CD14-positive monocyte (primary cell): ENCODE results near the gene HPSE2. TPM values are rescaled to one million over a fixed set of nuclear protein-coding genes. Genes with fewer than 3 reads are reported as not detected.

Source experiments
- DNase-seq, 3 donors: peaks; one replicate each; pipeline ENCODE4 v3.0.0-alpha.2; 2011 to 2022
- H2AFZ ChIP-seq: 2 replicates; pipeline ENCODE4 v1.6.0; 2012; ENCODE audit warnings: mild to moderate bottlenecking, low read depth, low read length, inconsistent platforms; ENCODE audit not compliant: insufficient read depth, poor library complexity, severe bottlenecking
- H3K27ac ChIP-seq, 2 donors: 1 replicate in 1 of 2; 2 replicates in 1 of 2; pipeline ENCODE4 v1.5.1; 2012 to 2013; ENCODE audit warnings: low read length in 2 of 2, control low read depth in 1 of 2, inconsistent platforms in 1 of 2, low read depth in 1 of 2, mild to moderate bottlenecking in 1 of 2
- H3K27me3 ChIP-seq, 2 donors: one replicate each; pipeline versions ENCODE4 v1.6.0 to v1.6.1; 2011 to 2013; ENCODE audit warnings: low read length in 2 of 2; ENCODE audit not compliant: control insufficient read depth in 2 of 2, insufficient read depth in 2 of 2
- H3K36me3 ChIP-seq, 2 donors: replicated peaks in 1 of 2; 1 replicate in 1 of 2; 2 replicates in 1 of 2; pipeline versions ENCODE4 v1.5.1 to v1.6.1; 2012 to 2013; ENCODE audit warnings: low read length in 2 of 2, control low read depth in 1 of 2, inconsistent platforms in 1 of 2, mild to moderate bottlenecking in 1 of 2; ENCODE audit not compliant: insufficient read depth in 2 of 2, control insufficient read depth in 1 of 2
- H3K4me1 ChIP-seq, 2 donors: 1 replicate in 1 of 2; 2 replicates in 1 of 2; pipeline versions ENCODE4 v1.5.1 to v1.6.1; 2012 to 2013; ENCODE audit warnings: low read length in 2 of 2, control low read depth in 1 of 2, inconsistent platforms in 1 of 2, mild to moderate bottlenecking in 1 of 2, moderate library complexity in 1 of 2; ENCODE audit not compliant: insufficient read depth in 2 of 2, control insufficient read depth in 1 of 2
- H3K4me2 ChIP-seq: replicated peaks from 2 replicates; pipeline ENCODE3; 2012; ENCODE audit warnings: low read length, moderate library complexity, mild to moderate bottlenecking; ENCODE audit not compliant: poor library complexity, severe bottlenecking; ENCODE audit errors: extremely low read depth
- H3K4me3 ChIP-seq, 3 experiments: fragments of 200-600 bp in 1 of 3; sonication (generic) in 1 of 3; replicated peaks in 1 of 3; 1 replicate in 2 of 3; 2 replicates in 1 of 3; pipeline ENCODE4 v1.5.1; 2011 to 2013; ENCODE audit warnings: low read length in 3 of 3, mild to moderate bottlenecking in 3 of 3, control low read depth in 2 of 3, low read depth in 2 of 3, inconsistent platforms in 1 of 3, moderate library complexity in 1 of 3
- H3K79me2 ChIP-seq: 2 replicates; pipeline ENCODE4 v1.6.0; 2012; ENCODE audit warnings: mild to moderate bottlenecking, control low read depth, inconsistent platforms, low read length, moderate library complexity; ENCODE audit not compliant: insufficient read depth
- H3K9ac ChIP-seq: 2 replicates; pipeline ENCODE4 v1.6.0; 2017; ENCODE audit warnings: low read length, mild to moderate bottlenecking; ENCODE audit not compliant: insufficient read depth, poor library complexity, severe bottlenecking
- H3K9me3 ChIP-seq, 2 donors: replicated peaks in 1 of 2; 1 replicate in 1 of 2; 2 replicates in 1 of 2; pipeline versions ENCODE4 v1.5.1 to v1.6.1; 2012 to 2013; ENCODE audit warnings: low read length in 2 of 2, control low read depth in 1 of 2; ENCODE audit not compliant: control insufficient read depth in 1 of 2, insufficient read depth in 1 of 2
- H4K20me1 ChIP-seq: 2 replicates; pipeline ENCODE4 v1.6.0; 2012; ENCODE audit warnings: mild to moderate bottlenecking, low read length, control low read depth, moderate library complexity; ENCODE audit not compliant: insufficient read depth
- H3K27ac Mint-ChIP-seq, 7 donors: one replicate each; pipeline ENCODE4 v1.8.0; 2020; ENCODE audit warnings: mild to moderate bottlenecking in 7 of 7, mixed read lengths in 7 of 7, moderate library complexity in 6 of 7, inconsistent platforms in 2 of 7
- H3K27me3 Mint-ChIP-seq, 3 donors: one replicate each; pipeline ENCODE4 v1.8.0; 2021 to 2022; ENCODE audit warnings: low read depth in 3 of 3, mild to moderate bottlenecking in 3 of 3, mixed read lengths in 3 of 3, moderate library complexity in 3 of 3, inconsistent platforms in 1 of 3
- H3K36me3 Mint-ChIP-seq, 2 donors: one replicate each; pipeline ENCODE4 v1.8.0; 2020; ENCODE audit warnings: mixed read lengths in 2 of 2, inconsistent platforms in 1 of 2, mild to moderate bottlenecking in 1 of 2
- H3K4me1 Mint-ChIP-seq: one replicate; pipeline ENCODE4 v1.8.0; 2020; ENCODE audit warnings: mild to moderate bottlenecking, mixed read lengths
- H3K4me3 Mint-ChIP-seq, 2 donors: one replicate each; pipeline ENCODE4 v1.8.0; 2020; ENCODE audit warnings: mild to moderate bottlenecking in 2 of 2, mixed read lengths in 2 of 2, moderate library complexity in 1 of 2
- H3K9me3 Mint-ChIP-seq, 7 donors: one replicate each; pipeline ENCODE4 v1.8.0; 2020 to 2022; ENCODE audit warnings: mixed read lengths in 7 of 7, mild to moderate bottlenecking in 6 of 7, moderate library complexity in 6 of 7, inconsistent platforms in 2 of 7
- WGBS: methylation state at CpG from one replicate; pipeline ENCODE4 v1.1.5; 2013; ENCODE audit warnings: missing lambda C conversion rate; ENCODE audit not compliant: insufficient coverage; 5-methylcytosine and 5-hydroxymethylcytosine counted together
- intact Hi-C, 2 donors: fragments of 100-400 bp; cut with micrococcal nuclease; formaldehyde crosslinking; loops; one replicate each; pipeline versions ENCODE4 v1.15.0 to v1.15.1; 2023
- polyA plus RNA-seq, 3 donors: library from polyadenylated mRNA; depleted of rRNA in 1 of 3; unstranded in 2 of 3; stranded (reverse) in 1 of 3; fragments of 300-500 nt in 2 of 3; fragments of >200 nt in 1 of 3; fragmentation: Illumina TruSeq in 2 of 3; gene quantifications; 1 replicate in 2 of 3; 2 replicates in 1 of 3; pipeline ENCODE4 v1.2.3, GENCODE V29; 2012 to 2021
- TF ChIP-seq, protein P1 (sequence below): fragments of 200-600 bp; IDR thresholded peaks from one replicate; pipeline ENCODE4 v1.8.0; 2022; ENCODE audit warnings: antibody characterized with exemption, mild to moderate bottlenecking

The HPSE2 gene
- polyA plus RNA-seq, 3 donors, result not detected

DNA sequence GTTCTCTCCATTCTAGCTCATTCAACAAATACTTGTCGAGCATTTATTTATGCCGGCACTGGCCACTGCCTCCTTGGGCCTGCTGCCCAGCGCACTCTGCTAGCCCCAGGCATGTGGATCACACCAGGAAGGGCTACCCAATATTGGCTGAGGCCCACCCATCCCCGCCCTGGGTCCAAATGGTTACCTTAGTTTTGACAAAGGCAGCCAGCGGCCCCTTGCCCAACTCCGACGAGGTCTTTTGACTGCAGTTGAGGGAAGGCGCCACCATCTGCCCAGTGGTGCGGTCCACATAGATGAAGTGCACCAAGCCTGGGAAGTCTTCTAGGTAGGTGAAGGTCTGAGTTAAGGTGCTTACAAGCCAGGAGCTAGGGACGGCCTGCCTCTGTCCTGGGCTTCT, 813.5 kb downstream of the HPSE2 start:
- Mint-ChIP-seq H3K9me3 (no peaks in the 10 kb centered on the region), H3K36me3 (peaks cover 75 to 97% of the 10 kb centered on the region in 2 donors), H3K27me3 (no peaks in the 10 kb centered on the region), H3K27ac (peak overlapping the region in 2 of 7 donors; percentile 40 to 49), H3K4me1 (no peaks in the 10 kb centered on the region), H3K4me3 (no peak overlapping the region)
- Histone ChIP-seq H3K9ac (no peak overlapping the region), H2AFZ (no peak overlapping the region), H3K4me2 (no peak overlapping the region), H3K4me3 (no peak overlapping the region), H3K27ac (no peak overlapping the region), H3K9me3 (no peaks in the 10 kb centered on the region), H3K27me3 (no peaks in the 10 kb centered on the region), H3K36me3 (peaks cover 97 to 98% of the 10 kb centered on the region in 2 donors), H3K79me2 (no peaks in the 10 kb centered on the region), H4K20me1 (no peaks in the 10 kb centered on the region), H3K4me1 (no peaks in the 10 kb centered on the region)
- TF ChIP-seq, protein P1, sequence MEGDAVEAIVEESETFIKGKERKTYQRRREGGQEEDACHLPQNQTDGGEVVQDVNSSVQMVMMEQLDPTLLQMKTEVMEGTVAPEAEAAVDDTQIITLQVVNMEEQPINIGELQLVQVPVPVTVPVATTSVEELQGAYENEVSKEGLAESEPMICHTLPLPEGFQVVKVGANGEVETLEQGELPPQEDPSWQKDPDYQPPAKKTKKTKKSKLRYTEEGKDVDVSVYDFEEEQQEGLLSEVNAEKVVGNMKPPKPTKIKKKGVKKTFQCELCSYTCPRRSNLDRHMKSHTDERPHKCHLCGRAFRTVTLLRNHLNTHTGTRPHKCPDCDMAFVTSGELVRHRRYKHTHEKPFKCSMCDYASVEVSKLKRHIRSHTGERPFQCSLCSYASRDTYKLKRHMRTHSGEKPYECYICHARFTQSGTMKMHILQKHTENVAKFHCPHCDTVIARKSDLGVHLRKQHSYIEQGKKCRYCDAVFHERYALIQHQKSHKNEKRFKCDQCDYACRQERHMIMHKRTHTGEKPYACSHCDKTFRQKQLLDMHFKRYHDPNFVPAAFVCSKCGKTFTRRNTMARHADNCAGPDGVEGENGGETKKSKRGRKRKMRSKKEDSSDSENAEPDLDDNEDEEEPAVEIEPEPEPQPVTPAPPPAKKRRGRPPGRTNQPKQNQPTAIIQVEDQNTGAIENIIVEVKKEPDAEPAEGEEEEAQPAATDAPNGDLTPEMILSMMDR, result no peak
- 100% methylated on average over 6 of the region's 10 CpGs for WGBS
- intact Hi-C loops, result no loop called here
- DNase-seq, result no peak

DNA sequence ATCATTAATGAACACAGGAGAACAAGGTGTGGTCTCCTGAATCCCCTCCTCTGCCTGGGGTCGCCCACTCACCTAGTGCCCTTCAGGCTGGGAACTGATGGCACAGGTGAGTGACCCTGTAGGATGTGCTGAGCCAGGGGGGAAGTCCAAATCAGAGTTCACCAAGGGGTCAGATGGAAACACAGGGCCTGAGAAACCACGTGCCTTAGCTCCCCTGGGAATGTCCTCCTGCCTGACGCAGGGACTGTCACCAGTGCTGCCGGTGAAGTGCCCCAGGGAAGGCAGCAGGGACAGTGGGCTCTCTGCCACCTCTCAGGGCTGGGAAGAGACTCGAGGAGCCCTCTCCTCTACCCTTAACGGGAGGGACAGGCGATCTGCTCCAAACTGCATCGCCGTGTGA, 814.9 kb downstream of the HPSE2 start:
- no peaks in the 10 kb centered on the region for H3K9me3 Mint-ChIP-seq
- H3K27ac Mint-ChIP-seq, result no peak overlapping the region
- H3K36me3 Mint-ChIP-seq, result peaks cover 71 to 98% of the 10 kb centered on the region in 2 donors
- Histone ChIP-seq H3K27me3 (no peaks in the 10 kb centered on the region), H3K27ac (no peak overlapping the region), H3K4me1 (no peaks in the 10 kb centered on the region), H3K36me3 (peaks cover 89 to 95% of the 10 kb centered on the region in 2 donors), H3K79me2 (no peaks in the 10 kb centered on the region), H2AFZ (no peak overlapping the region), H4K20me1 (no peaks in the 10 kb centered on the region), H3K4me2 (no peak overlapping the region), H3K9ac (no peak overlapping the region), H3K4me3 (no peak overlapping the region), H3K9me3 (no peaks in the 10 kb centered on the region)
- peaks cover 0 to 2% (median 0%) of the 10 kb centered on the region in 3 donors for H3K27me3 Mint-ChIP-seq
- intact Hi-C loops, result no loop called here
- 97% methylated on average over 9 of the region's 9 CpGs for WGBS
- TF ChIP-seq, protein P1, result no peak
- no peak overlapping the region for H3K4me3 Mint-ChIP-seq
- no peak for DNase-seq
- peaks cover under 1% of the 10 kb centered on the region for H3K4me1 Mint-ChIP-seq
